Duodenal mucosa (tissue), 2 donors: ENCODE data around the gene PPP2R2B.
A peak's percentile ranks its signal among the peaks of the same experiment; 100 is the strongest.

Experiments
- H3K27ac ChIP-seq: one replicate; pipeline ENCODE4 v1.7.0; 2013; ENCODE audit warnings: low read depth, low read length
- H3K27me3 ChIP-seq, 2 donors: one replicate each; pipeline ENCODE4 v1.7.0; 2013; ENCODE audit warnings: low read length in 2 of 2, control low read depth in 1 of 2; ENCODE audit not compliant: insufficient read depth in 2 of 2, control insufficient read depth in 1 of 2
- H3K36me3 ChIP-seq, 2 donors: one replicate each; pipeline ENCODE4 v1.7.0; 2013; ENCODE audit warnings: low read length in 2 of 2, control low read depth in 1 of 2; ENCODE audit not compliant: insufficient read depth in 2 of 2, control insufficient read depth in 1 of 2
- H3K4me1 ChIP-seq, 2 donors: one replicate each; pipeline ENCODE4 v1.7.0; 2013; ENCODE audit warnings: low read length in 2 of 2, control low read depth in 1 of 2; ENCODE audit not compliant: insufficient read depth in 2 of 2, control insufficient read depth in 1 of 2
- H3K4me3 ChIP-seq, 2 donors: one replicate each; pipeline ENCODE4 v1.7.0; 2013; ENCODE audit warnings: low read length in 2 of 2, low read depth in 1 of 2
- H3K9ac ChIP-seq, 2 donors: one replicate each; pipeline ENCODE4 v1.7.0; 2013; ENCODE audit warnings: low read length in 2 of 2, low read depth in 1 of 2
- H3K9me3 ChIP-seq, 2 donors: one replicate each; pipeline ENCODE4 v1.7.0; 2013; ENCODE audit warnings: low read length in 2 of 2, control low read depth in 1 of 2; ENCODE audit not compliant: control insufficient read depth in 1 of 2

Gene PPP2R2B

DNA sequence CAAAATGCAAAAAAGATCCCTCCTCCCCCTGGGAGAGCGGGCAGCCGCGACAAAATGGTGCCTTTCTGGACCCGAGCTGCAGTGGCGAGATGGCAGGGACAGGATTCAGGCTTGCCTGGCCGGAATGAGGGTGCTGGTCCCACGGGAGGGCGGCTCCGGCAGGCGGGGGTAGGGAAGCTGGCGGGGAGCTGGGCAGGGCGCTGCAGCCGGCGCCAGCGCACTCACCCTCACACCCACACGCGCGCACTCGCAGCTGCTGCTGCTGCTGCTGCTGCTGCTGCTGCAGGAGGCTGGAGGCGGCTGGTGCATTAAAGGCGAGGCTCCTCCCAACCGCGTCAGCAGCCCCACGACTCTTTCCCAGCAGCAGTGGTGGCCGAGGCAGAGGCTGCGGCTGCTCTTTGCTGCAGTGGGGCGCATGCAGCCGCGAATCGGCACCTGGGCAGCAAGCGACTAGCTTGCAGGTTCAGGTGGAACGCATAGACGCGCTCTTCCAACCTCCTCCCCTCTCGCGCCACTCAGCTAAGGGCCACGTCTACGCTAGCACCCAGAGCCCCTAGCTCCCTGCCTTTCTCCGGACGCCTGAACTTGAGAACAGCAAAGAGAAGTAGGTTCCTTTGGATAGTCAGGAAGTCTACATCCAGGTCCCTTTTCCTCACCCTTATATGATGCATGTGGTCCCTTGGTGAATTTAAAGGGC, at the start of gene PPP2R2B:
Gene PPP2R2B (minus strand): TSS at position 282 of the 697 bp plus-strand sequence.
- no peak within 1 kb of the TSS for H3K9ac ChIP-seq

DNA sequence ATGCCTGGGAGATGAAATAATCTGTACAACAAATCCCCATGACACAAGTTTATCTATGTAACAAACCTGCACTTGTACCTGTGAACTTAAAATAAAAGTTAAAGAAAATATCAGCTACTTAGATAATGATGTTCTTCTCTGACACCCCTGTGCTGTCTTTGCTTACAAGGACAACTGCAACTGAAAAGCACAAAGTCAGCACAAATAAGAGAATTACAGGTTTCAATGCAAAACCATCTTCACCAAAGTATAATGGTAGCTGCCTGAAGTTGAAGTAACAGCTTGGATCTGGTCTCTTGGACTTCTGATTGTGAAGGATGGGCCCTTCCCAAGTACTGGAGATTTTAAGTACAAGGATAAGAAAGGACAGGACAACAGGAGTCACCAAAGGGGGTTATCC, 45.6 kb upstream of the PPP2R2B start:
- H3K27ac ChIP-seq = no peak overlapping the region
- H3K4me1 ChIP-seq = no peaks in the 10 kb centered on the region
- H3K9ac ChIP-seq = no peak overlapping the region
- H3K36me3 ChIP-seq = no peaks in the 10 kb centered on the region
- H3K9me3 ChIP-seq = no peaks in the 10 kb centered on the region
- peaks cover 0 to 5% of the 10 kb centered on the region in 2 donors for H3K27me3 ChIP-seq
- H3K4me3 ChIP-seq = no peak overlapping the region

More for the DNA sequence above, at the start of gene PPP2R2B:
- peaks cover 20 to 31% of the 10 kb centered on the region in 2 donors for H3K27me3 ChIP-seq
- H3K4me3 ChIP-seq = peak within 1 kb of the TSS; percentile 57 to 61
- H3K27ac ChIP-seq = no peak within 1 kb of the TSS
- peaks cover 11 to 12% of the 10 kb centered on the region in 2 donors for H3K4me1 ChIP-seq
- no peaks in the 10 kb centered on the region for H3K9me3 ChIP-seq
- no peaks in the 10 kb centered on the region for H3K36me3 ChIP-seq

DNA sequence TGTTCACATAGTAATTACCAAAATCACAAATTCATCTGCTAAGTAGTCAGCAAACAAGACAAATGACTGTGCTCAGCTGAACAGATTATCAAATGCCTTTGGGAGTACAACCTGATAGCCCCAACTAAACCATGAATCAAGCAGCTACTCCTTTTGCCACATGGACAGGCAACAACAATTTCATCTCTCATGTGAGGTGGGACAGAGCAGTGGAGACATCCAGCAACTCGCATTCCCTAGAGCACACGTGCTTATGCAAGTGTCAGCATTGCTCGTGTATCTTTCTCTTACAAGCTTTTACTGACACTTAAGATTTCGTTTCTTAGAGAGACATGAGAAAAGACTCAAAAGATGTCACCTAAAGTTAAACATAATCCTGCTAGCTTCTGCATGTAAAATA, 42.7 kb upstream of the PPP2R2B start:
- H3K4me3 ChIP-seq = no peak overlapping the region
- H3K36me3 ChIP-seq = no peaks in the 10 kb centered on the region
- H3K9ac ChIP-seq = no peak overlapping the region
- H3K27me3 ChIP-seq = peaks cover 0 to 5% of the 10 kb centered on the region in 2 donors
- no peak overlapping the region for H3K27ac ChIP-seq
- no peaks in the 10 kb centered on the region for H3K4me1 ChIP-seq
- no peaks in the 10 kb centered on the region for H3K9me3 ChIP-seq

DNA sequence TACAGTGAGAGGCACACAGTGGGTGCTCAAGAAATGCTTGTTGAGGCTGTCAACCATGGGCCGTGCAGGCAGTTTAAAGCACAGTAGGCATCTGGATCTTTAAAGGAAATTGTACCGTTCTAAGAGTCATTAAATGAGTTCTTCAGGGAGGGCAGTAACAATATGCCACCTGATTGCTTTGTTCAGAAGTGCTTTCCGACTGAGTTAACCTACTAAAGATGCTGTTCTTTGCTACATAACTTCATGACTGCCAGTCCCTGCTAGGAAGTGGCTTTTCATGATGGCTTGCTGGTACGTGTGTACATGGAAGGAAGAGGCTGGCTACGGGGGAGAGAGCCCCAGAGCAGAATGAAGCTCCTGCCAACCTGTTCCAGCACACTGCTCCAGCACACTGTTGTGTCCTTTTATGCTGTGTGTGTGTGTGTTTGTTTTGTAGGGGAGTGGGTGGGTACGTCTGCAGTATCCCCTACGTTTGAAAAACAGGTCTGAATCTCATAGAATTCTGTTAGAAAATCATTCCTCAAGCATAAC, 41.9 kb upstream of the PPP2R2B start:
- Histone ChIP-seq H3K9me3 (no peaks in the 10 kb centered on the region), H3K27ac (no peak overlapping the region), H3K9ac (no peak overlapping the region), H3K36me3 (no peaks in the 10 kb centered on the region), H3K4me3 (no peak overlapping the region), H3K27me3 (peaks cover 0 to 5% of the 10 kb centered on the region in 2 donors), H3K4me1 (no peaks in the 10 kb centered on the region)

DNA sequence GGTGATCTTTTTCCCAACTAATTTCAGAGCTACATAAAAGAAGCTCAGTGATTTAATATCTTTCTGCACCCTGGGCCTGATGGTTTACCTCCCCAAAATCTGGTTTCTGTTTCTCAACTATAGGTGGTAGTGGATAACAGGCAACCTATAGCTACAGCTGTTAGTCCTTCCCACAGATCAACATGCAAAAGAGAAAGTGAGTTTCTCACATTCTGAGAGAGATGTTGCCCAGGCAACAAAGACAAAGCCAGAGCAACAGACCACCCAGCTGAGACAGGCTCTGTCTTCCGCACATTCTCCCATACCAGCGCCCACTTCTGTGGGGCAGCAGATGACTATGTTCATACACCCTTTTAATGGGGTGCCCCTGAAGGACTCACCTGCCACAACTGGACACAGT, 40.7 kb upstream of the PPP2R2B start:
- H3K27me3 ChIP-seq = peaks cover 0 to 5% of the 10 kb centered on the region in 2 donors
- H3K4me3 ChIP-seq = no peak overlapping the region
- H3K9me3 ChIP-seq = no peaks in the 10 kb centered on the region
- H3K9ac ChIP-seq = no peak overlapping the region
- no peak overlapping the region for H3K27ac ChIP-seq
- no peaks in the 10 kb centered on the region for H3K36me3 ChIP-seq
- no peaks in the 10 kb centered on the region for H3K4me1 ChIP-seq

DNA sequence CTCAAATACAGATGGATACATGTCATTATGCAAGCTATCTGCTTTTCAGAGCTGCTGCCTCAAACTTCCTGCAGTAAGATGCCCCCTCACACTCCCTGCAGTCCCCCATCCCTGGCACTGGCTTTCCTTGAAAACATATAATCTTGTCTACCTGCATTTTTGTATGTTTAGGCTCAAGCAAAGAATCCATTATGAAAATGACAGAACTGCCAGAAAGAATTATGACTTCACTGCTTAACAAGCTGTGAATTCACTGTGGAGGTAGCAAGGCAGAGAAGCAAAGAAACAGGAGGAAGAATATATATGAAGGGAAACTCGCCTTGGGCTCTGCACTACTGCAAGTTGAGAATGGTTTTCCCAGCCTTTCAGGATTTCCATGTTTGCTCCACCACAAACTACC, 39.4 kb upstream of the PPP2R2B start:
- Histone ChIP-seq H3K4me3 (no peak overlapping the region), H3K27ac (no peak overlapping the region), H3K36me3 (no peaks in the 10 kb centered on the region), H3K4me1 (no peaks in the 10 kb centered on the region), H3K9me3 (no peaks in the 10 kb centered on the region), H3K9ac (no peak overlapping the region), H3K27me3 (peaks cover 0 to 5% of the 10 kb centered on the region in 2 donors)

DNA sequence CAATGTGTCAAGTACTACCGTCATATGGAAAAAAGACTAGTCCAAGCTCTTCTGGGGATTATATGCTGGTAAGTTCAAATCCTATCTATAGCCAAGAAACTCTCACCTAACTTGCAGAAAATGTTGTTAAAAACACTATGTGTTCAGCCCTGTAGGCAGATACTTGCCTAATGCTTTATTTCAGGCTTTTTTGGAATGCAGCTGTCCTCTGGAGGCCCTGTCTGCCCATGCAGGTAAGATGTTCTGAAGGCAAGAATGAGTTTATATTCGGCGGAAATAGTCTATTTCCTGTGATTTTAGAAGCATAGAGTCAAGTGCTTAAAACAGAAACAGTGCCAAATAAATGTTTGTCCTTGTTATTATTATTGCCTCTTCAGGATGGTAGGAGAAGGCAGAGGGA, 34.3 kb upstream of the PPP2R2B start:
- Histone ChIP-seq H3K4me3 (no peak overlapping the region), H3K9ac (no peak overlapping the region), H3K36me3 (no peaks in the 10 kb centered on the region), H3K9me3 (no peaks in the 10 kb centered on the region), H3K27ac (no peak overlapping the region), H3K4me1 (no peaks in the 10 kb centered on the region), H3K27me3 (no peaks in the 10 kb centered on the region)

DNA sequence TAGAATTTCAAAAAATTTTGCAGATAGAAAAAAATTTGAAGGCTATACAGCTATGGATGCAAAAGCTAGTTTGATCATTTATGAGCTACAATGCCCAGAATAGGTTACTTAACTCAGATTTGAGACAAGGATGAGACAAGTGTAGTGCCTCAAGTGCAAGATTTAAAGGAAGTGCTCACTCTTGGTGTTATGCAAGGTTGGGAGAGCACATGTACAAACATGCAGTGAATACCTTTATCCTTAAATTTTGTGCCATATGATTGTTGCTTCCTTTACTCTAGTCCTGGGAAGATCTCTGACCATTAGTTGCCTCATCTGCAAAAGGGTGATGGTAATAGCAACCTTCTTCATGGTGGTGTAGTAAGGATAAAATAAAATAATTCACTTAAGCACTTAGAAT, 31.7 kb upstream of the PPP2R2B start:
- H3K4me1 ChIP-seq = no peaks in the 10 kb centered on the region
- no peaks in the 10 kb centered on the region for H3K36me3 ChIP-seq
- no peaks in the 10 kb centered on the region for H3K9me3 ChIP-seq
- no peak overlapping the region for H3K27ac ChIP-seq
- no peaks in the 10 kb centered on the region for H3K27me3 ChIP-seq
- no peak overlapping the region for H3K4me3 ChIP-seq
- no peak overlapping the region for H3K9ac ChIP-seq

DNA sequence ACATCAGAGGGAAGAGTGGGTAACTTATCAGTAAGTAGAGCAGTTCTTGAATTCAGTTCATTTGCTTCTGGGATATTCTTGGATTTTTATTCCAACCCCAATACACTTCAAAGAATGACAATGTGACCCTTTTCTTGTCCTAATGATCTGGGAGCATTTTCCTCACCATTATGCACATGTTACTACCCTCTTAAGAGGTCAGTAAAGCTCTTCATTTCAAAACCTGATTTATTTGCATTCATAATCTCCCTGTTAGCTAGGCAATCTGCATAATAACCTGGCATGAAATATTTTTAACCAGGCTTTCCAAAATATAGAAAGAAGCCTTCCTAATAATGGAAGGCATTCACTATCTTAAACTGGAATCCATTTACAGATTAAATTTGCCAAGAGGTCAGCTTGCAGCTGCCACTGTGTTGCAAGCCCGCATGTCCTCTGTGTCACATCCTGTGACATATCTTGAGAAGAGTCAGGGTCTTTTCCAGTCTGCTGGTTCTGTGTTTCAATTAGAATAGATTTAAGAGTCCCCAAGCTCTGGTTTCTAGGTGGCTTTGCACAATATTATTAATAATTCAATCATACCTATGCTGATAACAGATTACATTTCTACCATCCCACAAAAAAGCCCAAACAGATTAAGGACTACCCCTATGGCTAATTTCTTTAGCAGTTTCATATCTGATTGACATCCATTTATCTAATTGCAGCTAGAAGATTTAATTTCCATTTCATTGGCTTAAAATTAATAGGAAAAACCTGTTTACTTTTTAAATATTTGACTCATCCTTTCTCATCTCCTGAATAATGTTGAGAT, 30.9 kb upstream of the PPP2R2B start:
- Histone ChIP-seq H3K27ac (no peak overlapping the region), H3K4me1 (no peaks in the 10 kb centered on the region), H3K27me3 (no peaks in the 10 kb centered on the region), H3K36me3 (no peaks in the 10 kb centered on the region), H3K4me3 (no peak overlapping the region), H3K9ac (no peak overlapping the region), H3K9me3 (no peaks in the 10 kb centered on the region)

DNA sequence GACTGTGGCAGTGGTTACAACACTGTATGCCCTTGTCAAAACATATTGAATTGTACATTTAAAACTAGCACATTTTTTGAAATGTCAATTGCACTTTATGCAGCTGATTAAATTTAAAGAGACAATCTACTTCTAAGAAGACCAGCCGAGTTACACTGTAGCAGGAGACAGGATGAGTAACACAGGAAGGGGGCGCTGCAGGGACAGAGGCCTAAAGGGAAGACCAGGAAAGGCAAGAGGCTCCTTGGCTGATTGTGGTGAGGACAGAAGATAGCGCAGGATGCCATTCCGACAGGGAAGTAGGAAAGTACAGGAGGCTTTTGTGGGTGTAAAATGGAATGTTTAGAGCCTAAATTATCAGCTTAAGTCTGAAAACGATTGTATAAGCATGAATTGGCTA, 28.2 kb upstream of the PPP2R2B start:
- no peak overlapping the region for H3K9ac ChIP-seq
- no peak overlapping the region for H3K27ac ChIP-seq
- H3K36me3 ChIP-seq = no peaks in the 10 kb centered on the region
- H3K9me3 ChIP-seq = no peaks in the 10 kb centered on the region
- H3K4me3 ChIP-seq = no peak overlapping the region
- H3K4me1 ChIP-seq = no peaks in the 10 kb centered on the region
- no peaks in the 10 kb centered on the region for H3K27me3 ChIP-seq
